ENCODE results near the gene B3GALT6.

The B3GALT6 gene

DNA sequence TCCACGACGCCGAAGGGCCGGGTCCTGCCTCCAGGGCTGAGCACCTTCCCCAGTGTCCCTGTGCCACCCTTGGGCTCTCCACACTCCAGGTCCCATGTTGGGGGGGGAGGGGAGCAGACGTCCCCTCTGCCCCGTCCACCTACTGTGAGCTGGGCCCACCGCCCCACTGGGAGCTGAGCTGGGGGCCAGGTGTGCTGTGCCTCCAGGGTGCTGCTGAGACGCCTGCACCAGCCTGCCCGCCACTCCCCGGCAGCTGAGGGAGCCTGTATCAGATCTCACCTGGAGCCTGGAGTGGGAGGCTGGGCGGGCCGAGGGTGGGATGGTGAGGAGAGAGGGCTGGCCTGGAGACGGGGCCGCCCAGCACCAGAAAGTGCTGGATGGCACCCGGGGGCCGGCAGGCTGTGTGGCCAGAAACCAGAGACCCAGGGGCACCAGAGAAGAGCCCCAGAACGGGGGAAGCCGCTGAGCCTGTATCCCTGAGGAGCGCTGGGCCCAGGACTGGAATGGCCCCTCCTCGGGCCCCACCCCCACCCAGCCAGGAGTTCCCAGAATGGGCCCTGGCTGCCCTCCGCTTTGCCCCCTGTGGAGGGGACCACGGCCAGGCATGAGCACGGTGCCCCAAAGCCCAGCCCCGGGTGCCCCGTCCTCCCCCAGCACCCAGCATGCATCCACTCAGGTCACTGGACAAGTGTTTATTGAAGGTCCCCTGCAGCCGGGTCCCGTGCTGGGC, 29.0 kb upstream of the B3GALT6 start:
- no peak for DNase-seq (ENCODE audit: low read depth)

DNA sequence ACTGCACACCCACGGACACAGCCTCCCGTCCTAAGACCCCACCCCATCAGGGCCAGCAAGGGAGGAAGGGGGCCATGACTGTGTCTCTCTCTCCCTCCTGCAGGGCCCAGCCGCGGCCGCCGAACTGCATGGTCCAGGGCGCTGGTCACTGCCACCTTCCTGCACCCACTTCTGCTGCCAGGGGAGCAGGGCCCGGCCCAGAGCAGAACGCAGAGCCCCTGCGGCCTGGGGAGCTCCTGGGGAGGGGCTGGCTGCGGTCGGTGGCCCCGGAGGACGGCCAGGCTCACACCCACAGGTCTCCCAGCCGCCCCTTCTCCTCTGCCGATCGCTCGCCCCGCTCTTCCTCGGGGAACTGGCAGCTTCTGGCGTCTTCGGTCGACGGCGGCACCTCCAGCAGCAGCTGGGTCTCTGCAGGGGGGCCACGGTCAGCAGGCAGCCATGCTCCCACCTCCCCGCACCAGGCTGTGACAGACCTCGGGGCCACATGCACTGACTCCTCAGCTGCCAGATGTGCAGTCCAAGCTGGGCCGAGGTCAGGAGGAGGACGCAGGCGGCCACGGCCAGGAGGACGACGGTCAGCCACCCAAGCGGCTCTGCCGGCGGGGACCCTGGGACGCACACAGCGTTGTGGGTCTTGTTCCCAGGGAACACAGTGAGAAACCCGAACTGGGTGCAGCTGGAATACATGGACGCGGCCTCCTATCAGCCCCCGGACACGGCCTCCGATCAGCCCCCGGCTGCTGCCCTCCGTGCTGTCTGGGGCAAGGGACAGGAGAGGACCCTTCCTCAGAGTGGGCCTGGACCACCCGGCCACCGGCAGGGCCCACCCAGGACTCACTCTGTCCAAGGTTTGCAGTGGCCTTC, 28.2 kb upstream of the B3GALT6 start:
- no peak for DNase-seq (ENCODE audit: low read depth)

- DNase-seq (ENCODE audit: low read depth): no peak
Observed at GRCh38 chr1:1204425-1204920, 27.6 kb upstream of the B3GALT6 start.

- DNase-seq (ENCODE audit: low read depth): no peak
Observed at GRCh38 chr1:1204998-1205768, 26.9 kb upstream of the B3GALT6 start.

- DNase-seq (ENCODE audit: low read depth): no peak
Observed at GRCh38 chr1:1205769-1206375, 26.2 kb upstream of the B3GALT6 start.

DNA sequence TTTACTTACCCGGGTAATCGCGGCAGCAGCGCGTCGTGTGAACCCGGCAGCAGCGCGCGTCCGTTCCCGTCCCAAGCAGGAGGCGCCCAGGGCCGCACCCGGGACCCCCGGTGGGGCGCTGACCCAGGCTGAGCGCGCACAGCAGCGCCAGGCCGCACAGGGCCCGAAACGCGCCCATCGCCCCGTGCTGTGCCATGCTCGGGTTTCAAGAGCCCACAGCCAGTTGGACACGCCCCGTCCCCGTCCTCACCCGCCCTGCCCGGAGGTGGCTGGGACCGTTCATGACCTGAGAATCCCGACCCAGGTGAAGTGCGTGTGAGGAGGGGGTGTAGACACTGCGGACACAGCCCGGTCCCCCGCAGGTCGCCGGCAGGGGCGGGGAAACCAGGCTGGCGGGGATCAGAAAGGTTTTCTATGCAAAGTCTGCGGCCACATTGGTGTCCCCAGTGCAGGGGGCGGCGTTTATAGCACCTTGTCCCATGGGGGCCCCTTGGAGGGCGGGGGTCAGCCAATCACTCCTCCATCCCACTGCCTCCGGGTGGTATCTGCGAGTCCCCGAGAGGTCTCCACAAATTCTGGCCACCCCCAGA, 25.6 kb upstream of the B3GALT6 start, which contains the start of gene TNFRSF18:
Gene TNFRSF18 (minus strand): TSS at position 217 of the 590 bp plus-strand sequence. CDS start 21 bp downstream, at position 196.
- DNase-seq (ENCODE audit: low read depth): no peak

DNA sequence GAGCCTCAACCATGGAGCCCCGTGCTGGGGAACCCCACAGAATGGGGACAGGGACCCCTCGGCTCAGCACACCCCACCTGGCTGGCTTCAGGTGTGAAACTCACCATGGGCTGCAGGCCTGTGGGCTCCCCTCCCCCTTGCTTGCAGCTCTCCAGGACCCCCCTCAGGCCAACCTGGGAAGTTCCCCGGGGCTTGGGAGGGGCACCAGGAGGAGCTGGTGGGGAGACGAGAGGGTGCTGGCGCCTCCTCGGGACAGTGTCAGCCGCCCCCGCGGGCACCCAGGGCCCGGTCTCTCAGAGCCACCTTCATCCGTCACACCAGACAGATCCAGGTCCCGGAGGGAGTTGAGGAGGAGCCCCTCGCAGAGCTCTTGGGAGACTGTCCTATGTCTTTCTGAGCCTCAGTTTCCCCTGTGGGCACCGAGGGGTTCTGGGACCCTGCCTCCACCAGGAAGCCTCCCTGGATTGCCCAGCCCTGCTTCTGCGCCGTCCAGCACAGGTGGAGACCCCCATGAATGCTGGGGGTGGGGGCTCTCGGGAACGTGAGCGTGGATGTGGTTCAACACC, 25.0 kb upstream of the B3GALT6 start:
- DNase-seq (ENCODE audit: low read depth): no peak

DNA sequence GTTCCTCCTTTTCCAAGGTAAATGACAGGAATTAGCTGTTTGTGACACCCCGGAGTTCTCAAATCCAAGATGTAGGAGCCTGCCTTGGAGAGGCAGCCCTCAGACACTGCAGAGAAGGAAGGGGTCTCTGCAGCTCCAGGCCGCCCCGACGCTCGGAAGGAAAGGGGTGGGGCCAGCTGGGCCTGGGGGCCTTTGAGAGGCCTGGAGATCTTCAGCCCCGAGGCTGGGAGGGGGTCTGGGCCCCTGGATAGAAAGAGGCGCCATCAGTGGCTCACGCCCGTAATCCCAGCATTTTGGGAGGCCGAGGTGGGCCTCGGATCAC, 24.5 kb upstream of the B3GALT6 start:
- no peak for DNase-seq (ENCODE audit: low read depth)

DNA sequence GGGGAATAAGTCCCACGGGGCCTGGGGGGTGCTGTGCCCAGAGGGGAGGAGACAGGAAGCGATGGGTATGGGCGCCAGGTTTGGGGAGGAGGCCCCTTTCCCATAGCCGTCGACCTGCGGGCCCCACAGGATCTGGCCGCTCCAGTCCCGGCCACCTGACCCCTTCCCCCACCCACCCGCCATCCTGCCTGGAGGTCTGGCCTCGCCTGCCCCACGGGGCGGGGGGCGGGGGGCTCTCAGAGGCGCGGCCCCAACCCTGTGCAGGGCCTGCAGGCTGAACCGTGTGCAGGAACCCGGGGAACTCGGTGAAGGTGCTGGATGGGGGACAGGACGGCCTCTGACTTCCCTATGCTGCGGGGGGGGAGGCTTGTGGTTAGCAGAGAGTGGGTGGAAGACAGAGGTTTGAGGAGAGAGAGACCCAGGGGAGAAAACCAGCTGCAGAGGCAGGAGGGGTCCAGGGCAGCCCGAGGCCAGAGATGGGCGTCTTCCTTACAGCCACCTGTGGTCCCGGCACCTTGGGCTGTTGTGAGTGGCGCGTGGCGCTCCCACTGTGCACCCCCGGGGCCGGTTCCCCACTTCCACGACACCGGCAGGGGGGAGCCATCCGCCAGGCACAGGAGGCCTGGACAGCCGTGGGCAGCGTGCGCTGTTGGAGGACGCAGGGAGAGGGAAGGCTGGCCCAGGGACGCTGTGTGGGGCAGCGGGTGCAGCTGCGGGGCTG, 23.2 kb upstream of the B3GALT6 start:
- DNase-seq (ENCODE audit: low read depth): no peak

DNA sequence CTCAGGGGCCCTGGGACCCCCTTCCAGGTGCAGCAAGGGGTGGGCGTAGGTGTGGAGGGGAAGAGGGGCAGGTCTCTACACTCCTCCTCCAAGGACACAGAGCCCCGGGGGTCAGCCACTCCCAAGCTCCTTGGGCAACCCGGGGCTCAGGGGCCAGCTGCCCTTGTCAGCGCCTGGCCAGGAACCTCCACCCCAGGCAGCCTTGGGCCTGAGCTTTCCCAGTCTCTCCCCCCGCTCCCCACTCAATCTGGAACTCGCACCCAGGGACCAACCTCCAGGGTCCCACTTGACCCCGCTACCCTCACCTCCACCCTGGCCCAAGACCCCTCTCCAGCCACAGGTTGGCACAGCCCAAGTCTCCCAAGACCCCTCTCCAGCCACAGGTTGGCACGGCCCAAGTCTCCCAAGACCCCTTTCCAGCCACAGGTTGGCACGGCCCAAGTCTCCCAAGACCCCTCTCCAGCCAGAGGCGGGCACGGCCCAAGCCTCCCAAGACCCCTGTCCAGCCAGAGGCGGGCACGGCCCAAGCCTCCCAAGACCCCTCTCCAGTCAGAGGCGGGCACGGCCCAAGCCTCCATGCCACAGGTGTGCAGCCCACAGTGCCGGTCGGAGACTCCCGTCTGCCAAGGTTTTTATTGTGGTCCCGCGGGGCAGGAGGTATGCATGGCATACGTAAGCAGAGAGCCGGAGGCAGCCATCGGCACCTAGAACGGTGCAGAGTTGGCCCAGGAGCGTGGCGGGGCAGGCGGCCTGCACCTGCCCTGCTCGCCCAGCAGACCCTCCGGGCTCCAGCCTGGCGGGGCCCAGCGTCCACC, 21.1 kb upstream of the B3GALT6 start:
- DNase-seq (ENCODE audit: low read depth): no peak

DNA sequence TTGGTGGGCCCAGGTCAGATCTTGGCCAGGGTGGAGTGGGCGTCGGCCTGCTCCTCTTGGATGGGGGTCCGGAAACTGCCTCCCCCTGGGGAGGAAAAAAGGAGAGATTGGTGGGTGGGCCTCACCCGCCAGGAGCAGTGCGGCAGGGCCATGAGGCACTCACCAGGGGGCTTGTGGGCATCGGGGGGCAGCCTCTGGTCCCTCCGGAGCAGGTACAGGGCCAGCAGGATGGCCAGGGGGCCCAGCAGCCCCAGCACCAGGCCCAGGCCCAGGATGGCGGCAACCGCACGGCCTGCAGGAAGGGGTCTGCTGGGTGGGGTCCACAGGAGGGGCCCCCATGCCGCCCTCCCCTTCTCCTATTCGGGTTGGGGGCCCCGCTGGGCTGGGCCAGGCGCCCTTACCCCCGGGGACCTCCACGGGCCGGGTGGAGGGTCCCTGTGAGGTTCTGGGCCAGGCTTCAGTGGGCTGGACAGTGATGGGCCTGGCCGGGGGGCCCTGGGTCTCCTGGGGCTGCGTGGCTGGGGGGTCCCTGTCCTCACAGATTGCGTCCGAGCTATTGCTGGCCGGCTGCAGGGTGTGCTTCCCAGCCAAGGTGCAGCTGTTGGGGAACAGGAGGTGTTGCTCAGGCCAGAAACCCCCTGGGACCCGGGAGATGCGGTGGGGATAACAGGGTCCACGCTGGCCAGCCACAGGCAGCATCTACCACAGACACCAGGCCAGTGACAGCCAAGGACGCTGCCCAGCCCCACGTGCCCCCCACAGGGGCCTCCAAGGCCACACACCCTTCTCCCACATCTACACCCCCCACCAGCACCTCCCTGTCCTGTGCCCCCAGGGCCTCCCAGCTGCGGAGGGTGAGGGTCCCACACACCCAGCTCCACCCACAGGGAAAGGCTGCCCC, 20.2 kb upstream of the B3GALT6 start:
- no peak for DNase-seq (ENCODE audit: low read depth)

DNA sequence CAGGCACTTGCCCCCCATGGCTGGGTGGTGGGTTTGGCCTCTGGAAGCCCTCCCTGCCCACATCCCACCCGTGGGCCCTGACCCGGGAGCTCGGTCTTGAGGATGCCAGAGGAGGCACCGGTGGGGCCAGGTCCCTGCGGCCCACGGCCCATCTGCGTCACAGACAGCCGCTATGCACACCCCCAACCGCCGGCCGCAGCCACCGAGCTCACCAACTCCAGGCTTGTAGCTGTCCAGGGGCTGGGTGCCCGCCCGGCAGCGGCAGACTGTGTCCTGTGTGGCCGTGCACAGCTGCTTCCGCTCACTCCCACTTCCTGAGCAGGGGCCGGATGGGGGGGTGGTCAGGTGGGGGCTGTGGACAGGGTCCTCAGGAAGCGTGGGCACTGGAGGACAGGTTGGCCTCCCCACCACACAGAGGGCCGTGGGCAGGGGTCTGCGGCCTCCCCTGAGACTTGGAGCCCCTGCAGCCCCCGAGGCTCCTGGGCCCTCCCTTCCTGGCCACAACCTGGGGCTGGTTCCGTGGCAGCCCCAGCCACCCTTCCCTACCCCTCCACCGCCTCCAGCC, 19.2 kb upstream of the B3GALT6 start:
- DNase-seq (ENCODE audit: low read depth): peak; percentile 97

- no peak for DNase-seq (ENCODE audit: low read depth)
Observed at GRCh38 chr1:1213345-1214265, 18.4 kb upstream of the B3GALT6 start, which contains the start of gene TNFRSF4. TSS of gene TNFRSF4 (minus strand) at chr1:1214153. CDS start at chr1:1214127, 26 bp downstream.

DNA sequence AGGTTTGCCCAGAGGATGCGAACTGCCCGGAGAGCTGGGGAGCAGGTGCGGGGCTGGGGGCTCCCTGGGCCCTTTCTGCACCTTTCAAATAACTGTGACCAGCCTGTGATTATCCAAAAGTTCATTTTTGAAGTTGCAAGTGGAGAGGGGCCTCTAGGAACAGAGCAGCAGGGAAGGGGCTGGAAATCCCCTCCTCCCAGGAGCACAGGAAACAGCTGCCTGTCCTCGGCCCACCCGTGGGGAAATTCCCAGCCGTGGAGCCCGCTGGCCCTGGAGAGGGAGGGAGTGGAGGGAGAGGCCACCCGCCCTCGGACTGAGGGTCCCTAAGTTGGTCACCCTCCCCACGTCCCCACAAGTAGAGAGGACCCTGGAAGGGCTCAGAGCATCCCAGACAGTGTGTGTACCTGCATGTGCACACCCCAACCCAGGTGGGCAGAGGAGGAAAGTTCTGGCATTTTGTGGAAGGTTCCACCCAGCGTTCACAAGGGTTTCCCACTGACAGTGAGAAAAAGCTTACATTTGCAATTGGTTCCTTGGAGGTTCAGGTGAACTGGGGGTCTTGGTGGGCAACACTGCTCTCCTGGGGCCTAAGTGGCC, 16.9 kb upstream of the B3GALT6 start:
- DNase-seq (ENCODE audit: low read depth): no peak

- DNase-seq (ENCODE audit: low read depth): no peak
Observed at GRCh38 chr1:1215881-1216605, 16.0 kb upstream of the B3GALT6 start.

Measured in CMK (cell line).